BE2C (cell line): ENCODE data around the gene ERICH2.

ENCODE experiments used
- DNase-seq: peaks from one replicate; pipeline ENCODE4 v3.0.0-alpha.2; 2020
- H3K27me3 ChIP-seq: fragments of 250-450 bp; sonication (Bioruptor Pico); 2 replicates; pipeline ENCODE4 v1.5.1; 2020; ENCODE audit warnings: mild to moderate bottlenecking
- H3K36me3 ChIP-seq: fragments of 250-450 bp; sonication (Bioruptor Pico); 2 replicates; pipeline ENCODE4 v1.5.1; 2020; ENCODE audit warnings: mild to moderate bottlenecking
- H3K4me1 ChIP-seq: fragments of 250-450 bp; sonication (Bioruptor Pico); 2 replicates; pipeline ENCODE4 v1.5.1; 2020
- H3K4me3 ChIP-seq: 2 replicates; pipeline ENCODE4 v1.5.1; 2011; ENCODE audit warnings: low read depth, low read length
- H3K9me3 ChIP-seq: fragments of 250-450 bp; sonication (Bioruptor Pico); 2 replicates; pipeline ENCODE4 v1.5.1; 2020
- TF ChIP-seq, protein P1 (sequence below): IDR thresholded peaks from 2 replicates; pipeline ENCODE4 v1.5.1; 2012; ENCODE audit warnings: mild to moderate bottlenecking, low read depth, low read length

The ERICH2 gene

DNA sequence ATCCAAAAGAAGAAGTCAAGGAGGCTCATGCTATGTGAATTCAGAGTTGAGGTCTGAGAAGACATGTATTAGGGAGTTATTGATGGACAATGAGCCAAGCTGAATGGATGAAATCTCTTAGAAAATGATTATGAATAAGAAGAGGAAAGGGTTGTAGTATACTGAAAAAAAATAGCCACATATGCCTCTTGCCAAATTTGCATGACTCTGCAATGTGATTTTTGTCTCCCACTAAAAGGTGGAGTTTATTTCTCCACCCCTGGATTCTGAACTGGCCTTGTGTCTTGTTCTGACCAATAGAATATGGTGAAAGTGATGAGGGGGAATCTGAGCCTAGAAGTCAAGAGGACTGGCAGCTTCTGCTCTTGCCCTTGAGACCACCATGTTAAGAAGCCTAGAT is 8.6 kb upstream of the ERICH2 start:
- Histone ChIP-seq H3K36me3 (no peaks in the 10 kb centered on the region), H3K4me1 (no peaks in the 10 kb centered on the region), H3K9me3 (no peaks in the 10 kb centered on the region), H3K27me3 (no peaks in the 10 kb centered on the region), H3K4me3 (no peak overlapping the region)
- TF ChIP-seq, protein P1, sequence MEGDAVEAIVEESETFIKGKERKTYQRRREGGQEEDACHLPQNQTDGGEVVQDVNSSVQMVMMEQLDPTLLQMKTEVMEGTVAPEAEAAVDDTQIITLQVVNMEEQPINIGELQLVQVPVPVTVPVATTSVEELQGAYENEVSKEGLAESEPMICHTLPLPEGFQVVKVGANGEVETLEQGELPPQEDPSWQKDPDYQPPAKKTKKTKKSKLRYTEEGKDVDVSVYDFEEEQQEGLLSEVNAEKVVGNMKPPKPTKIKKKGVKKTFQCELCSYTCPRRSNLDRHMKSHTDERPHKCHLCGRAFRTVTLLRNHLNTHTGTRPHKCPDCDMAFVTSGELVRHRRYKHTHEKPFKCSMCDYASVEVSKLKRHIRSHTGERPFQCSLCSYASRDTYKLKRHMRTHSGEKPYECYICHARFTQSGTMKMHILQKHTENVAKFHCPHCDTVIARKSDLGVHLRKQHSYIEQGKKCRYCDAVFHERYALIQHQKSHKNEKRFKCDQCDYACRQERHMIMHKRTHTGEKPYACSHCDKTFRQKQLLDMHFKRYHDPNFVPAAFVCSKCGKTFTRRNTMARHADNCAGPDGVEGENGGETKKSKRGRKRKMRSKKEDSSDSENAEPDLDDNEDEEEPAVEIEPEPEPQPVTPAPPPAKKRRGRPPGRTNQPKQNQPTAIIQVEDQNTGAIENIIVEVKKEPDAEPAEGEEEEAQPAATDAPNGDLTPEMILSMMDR = no peak
- no peak for DNase-seq

DNA sequence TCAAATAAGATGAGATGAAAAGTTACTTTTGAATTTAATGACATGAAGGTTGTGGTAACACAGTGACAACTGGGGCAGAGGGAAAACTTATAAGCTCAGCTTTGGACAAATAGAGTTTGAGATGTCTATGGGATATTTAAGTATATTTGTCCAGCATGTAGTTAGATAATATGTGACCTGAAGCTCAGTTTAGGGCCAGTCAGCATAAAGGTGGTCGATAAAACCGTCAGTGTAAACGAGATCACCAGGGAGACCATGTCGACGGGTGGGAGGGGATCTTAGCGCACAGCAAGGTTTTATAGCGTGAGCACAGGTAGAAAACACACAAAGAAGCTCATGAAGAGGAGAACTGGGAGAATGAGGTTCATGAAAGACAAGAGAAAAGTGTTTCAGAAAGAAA is 7.4 kb upstream of the ERICH2 start:
- TF ChIP-seq, protein P1 = no peak
- no peaks in the 10 kb centered on the region for H3K9me3 ChIP-seq
- H3K27me3 ChIP-seq = no peaks in the 10 kb centered on the region
- no peak overlapping the region for H3K4me3 ChIP-seq
- H3K36me3 ChIP-seq = no peaks in the 10 kb centered on the region
- H3K4me1 ChIP-seq = no peaks in the 10 kb centered on the region
- DNase-seq = no peak

DNA sequence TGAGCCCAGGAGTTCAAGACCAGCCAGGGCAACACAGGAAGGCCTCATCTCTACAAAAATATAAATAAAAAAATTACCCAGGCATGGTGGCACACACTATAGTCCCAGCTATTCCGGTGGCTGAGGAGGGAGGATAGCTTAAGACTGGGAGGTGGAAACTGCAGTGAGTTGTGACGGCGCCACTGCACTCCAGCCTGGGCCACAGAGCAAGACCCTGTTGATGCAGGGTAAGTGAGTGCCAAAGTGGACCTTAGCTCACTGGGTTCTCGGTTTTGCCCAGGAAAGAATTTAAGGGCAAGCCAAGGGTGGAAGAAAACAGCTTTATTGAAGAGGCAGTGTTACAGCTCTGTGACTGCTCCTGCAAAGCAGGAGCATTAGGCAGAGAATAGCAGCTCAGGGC is 6.9 kb upstream of the ERICH2 start:
- H3K9me3 ChIP-seq = no peaks in the 10 kb centered on the region
- H3K27me3 ChIP-seq = no peaks in the 10 kb centered on the region
- H3K36me3 ChIP-seq = no peaks in the 10 kb centered on the region
- no peak for DNase-seq
- TF ChIP-seq, protein P1 = no peak
- no peak overlapping the region for H3K4me3 ChIP-seq
- H3K4me1 ChIP-seq = no peaks in the 10 kb centered on the region

DNA sequence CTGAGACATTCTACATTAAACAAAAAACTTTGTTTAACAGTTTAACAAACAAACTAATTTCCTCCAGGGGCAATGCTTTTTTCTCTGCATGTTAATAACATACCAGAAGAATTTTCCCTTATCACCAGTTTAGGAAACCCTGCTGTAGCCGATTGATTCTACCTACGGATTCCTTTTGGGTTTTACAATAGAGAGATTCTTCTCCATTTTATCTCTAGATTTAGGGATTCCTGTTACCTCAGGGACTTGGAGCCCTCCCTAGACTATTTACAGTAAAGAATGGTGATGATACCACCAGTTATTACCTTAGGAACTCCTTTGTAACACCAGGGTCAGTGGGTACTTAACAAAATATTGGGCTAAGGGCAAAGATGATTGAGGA is 5.3 kb upstream of the ERICH2 start:
- no peaks in the 10 kb centered on the region for H3K9me3 ChIP-seq
- H3K4me1 ChIP-seq = no peaks in the 10 kb centered on the region
- no peak for DNase-seq
- no peak overlapping the region for H3K4me3 ChIP-seq
- no peaks in the 10 kb centered on the region for H3K36me3 ChIP-seq
- no peaks in the 10 kb centered on the region for H3K27me3 ChIP-seq
- TF ChIP-seq, protein P1 = no peak

DNA sequence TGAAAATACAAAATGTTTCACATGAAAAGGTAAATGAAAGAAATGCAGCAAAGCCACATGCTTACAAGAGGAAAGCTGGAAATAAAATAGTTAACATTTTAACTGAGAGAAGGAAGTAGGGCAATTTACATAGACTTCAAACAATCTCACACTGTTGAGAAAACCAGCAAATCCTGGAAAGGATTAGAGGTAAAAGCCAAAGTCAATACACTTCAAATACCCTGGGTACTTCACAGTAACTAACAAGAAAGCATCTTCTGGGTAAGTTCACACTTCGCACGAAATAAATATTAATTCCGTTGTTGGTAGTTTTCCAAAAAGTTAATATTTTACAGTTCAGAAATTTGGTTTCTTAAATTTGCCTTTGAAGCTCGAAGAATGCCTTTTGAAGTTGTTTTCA is 3.5 kb upstream of the ERICH2 start:
- no peak for DNase-seq
- H3K36me3 ChIP-seq = no peaks in the 10 kb centered on the region
- peaks cover 7% of the 10 kb centered on the region for H3K27me3 ChIP-seq
- TF ChIP-seq, protein P1 = no peak
- no peak overlapping the region for H3K4me3 ChIP-seq
- H3K9me3 ChIP-seq = no peaks in the 10 kb centered on the region
- H3K4me1 ChIP-seq = no peaks in the 10 kb centered on the region

DNA sequence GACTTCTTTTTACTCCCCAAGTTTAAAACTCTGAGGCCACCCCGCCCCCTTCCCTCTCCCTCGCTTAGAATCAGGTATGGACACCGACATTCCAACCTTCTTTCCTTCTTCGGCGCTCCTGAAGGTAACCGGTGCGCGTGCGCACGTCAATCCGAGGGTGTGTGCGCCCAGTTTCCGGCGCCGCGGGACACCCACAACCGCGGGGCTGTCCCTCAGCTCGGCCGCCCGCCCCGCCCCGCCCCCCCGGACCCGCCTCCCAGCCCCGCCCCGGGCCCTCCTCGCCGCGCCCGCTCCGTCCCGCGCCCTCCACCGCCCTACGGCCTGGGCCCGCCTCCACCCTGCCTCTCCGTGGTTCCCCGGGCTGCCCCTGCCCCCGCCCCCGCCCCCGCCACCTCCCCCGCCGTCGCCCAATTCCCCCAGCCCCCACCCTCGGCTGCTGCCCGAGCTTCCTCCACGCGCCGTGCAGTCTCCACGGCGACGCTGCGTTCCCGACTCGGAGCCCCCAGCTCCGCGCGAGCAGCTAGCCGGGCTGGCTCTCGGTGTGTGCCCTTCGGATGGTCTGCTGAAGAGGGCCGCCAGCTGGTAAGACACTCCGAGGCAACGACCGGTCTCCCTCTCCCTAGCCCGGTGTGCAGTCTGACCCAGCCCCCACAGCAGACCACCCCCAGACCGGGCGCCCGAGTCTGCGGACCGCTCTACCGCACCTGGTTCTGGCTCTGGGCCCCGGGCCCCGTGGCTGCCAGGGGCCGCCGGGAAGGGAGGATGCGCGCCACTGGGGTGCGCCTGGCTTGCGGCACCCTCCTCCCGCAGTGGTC is 635 bp downstream of the ERICH2 start:
- peak overlapping the region; percentile 71 for H3K4me3 ChIP-seq
- peaks cover 7% of the 10 kb centered on the region for H3K27me3 ChIP-seq
- H3K36me3 ChIP-seq = no peaks in the 10 kb centered on the region
- TF ChIP-seq, protein P1 = no peak
- H3K9me3 ChIP-seq = no peaks in the 10 kb centered on the region
- DNase-seq = peak; percentile 59
- H3K4me1 ChIP-seq = no peaks in the 10 kb centered on the region
